Breast epithelium (tissue), 3 donors: ENCODE results near the gene SCN10A.

Experiments used
- POLR2A ChIP-seq: fragments of 450-650 bp; IDR thresholded peaks from one replicate; pipeline ENCODE4 v1.6.1; 2016; ENCODE audit warnings: antibody characterized with exemption, mild to moderate bottlenecking, moderate library complexity
- POLR2AphosphoS5 ChIP-seq, 3 donors: sonication (generic); formaldehyde crosslinking; IDR thresholded peaks; one replicate each; pipeline ENCODE4 v1.6.1; 2017; ENCODE audit warnings: antibody characterized with exemption in 3 of 3
- TF ChIP-seq, protein P1 (sequence below), 3 donors: fragments of 450-650 bp; IDR thresholded peaks; one replicate each; pipeline ENCODE4 v1.5.1; 2016 to 2017; ENCODE audit warnings: antibody characterized with exemption in 3 of 3, mild to moderate bottlenecking in 3 of 3, moderate library complexity in 3 of 3

GRCh38 chr3:38811822-38812221 is 4.2 kb downstream of the SCN10A start:
- TF ChIP-seq, protein P1, sequence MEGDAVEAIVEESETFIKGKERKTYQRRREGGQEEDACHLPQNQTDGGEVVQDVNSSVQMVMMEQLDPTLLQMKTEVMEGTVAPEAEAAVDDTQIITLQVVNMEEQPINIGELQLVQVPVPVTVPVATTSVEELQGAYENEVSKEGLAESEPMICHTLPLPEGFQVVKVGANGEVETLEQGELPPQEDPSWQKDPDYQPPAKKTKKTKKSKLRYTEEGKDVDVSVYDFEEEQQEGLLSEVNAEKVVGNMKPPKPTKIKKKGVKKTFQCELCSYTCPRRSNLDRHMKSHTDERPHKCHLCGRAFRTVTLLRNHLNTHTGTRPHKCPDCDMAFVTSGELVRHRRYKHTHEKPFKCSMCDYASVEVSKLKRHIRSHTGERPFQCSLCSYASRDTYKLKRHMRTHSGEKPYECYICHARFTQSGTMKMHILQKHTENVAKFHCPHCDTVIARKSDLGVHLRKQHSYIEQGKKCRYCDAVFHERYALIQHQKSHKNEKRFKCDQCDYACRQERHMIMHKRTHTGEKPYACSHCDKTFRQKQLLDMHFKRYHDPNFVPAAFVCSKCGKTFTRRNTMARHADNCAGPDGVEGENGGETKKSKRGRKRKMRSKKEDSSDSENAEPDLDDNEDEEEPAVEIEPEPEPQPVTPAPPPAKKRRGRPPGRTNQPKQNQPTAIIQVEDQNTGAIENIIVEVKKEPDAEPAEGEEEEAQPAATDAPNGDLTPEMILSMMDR (IDR thresholded peaks at IDR 0.05): no peak
- TF ChIP-seq POLR2A (no peak), POLR2AphosphoS5 (IDR thresholded peaks at IDR 0.05) (no peak)
